ENCODE results near the gene LSS. TPM values are rescaled to one million over a fixed set of nuclear protein-coding genes. Genes with fewer than 3 reads are reported as not detected.

Gene LSS
- total RNA-seq: 90.4 and 143 TPM in 2 replicates

GRCh38 chr21:46228345-46229051 is at the start of gene LSS:
TSS of gene LSS (minus strand) at chr21:46228774. CDS start at chr21:46228745, 29 bp downstream.

GRCh38 chr21:46183910-46184624 is 44.5 kb downstream of the LSS start, which contains the start of gene SPATC1L:
TSS of gene SPATC1L (minus strand) at chr21:46184459. CDS start at chr21:46182816, 1,643 bp downstream.

GRCh38 chr21:46155514-46156377 is 72.8 kb downstream of the LSS start, which contains the start of gene FTCD:
TSS of gene FTCD (minus strand) at chr21:46155579. CDS start at chr21:46155523, 56 bp downstream.

Other genes starting within 250 kb of the LSS start
- 1,943 and 3,346 TPM in 2 replicates for gene COL6A1, start 247.0 kb downstream of the LSS start, total RNA-seq
- 3,111 and 4,259 TPM in 2 replicates for gene COL6A2, start 130.7 kb downstream of the LSS start, total RNA-seq
- 0.56 and 0.65 TPM in 2 replicates for gene FTCD, start 73.2 kb downstream of the LSS start, total RNA-seq
- 4.4 and 9.1 TPM in 2 replicates for gene SPATC1L, start 44.3 kb downstream of the LSS start, total RNA-seq
- gene MCM3AP, start 56.8 kb upstream of the LSS start, total RNA-seq: 88.4 and 95.5 TPM in 2 replicates
- 7.0 and 7.4 TPM in 2 replicates for gene YBEY, start 57.6 kb upstream of the LSS start, total RNA-seq
- gene C21orf58, start 95.1 kb upstream of the LSS start, total RNA-seq: 3.9 and 4.6 TPM in 2 replicates
- gene PCNT, start 95.4 kb upstream of the LSS start, total RNA-seq: 25.9 and 32.3 TPM in 2 replicates
- 27.4 and 33.4 TPM in 2 replicates for gene DIP2A, start 230.1 kb upstream of the LSS start, total RNA-seq